Prostate gland (tissue), 2 donors: ENCODE measurements around the gene DUS2.

ENCODE experiments used
- POLR2AphosphoS5 ChIP-seq: sonication (generic); formaldehyde crosslinking; IDR thresholded peaks from one replicate; pipeline ENCODE4 v1.6.1; 2017; ENCODE audit warnings: antibody characterized with exemption
- TF ChIP-seq, protein P1 (sequence below), 4 experiments: fragments of 200-600 bp in 2 of 4; fragments of 450-650 bp in 2 of 4; sonication (generic) in 2 of 4; IDR thresholded peaks; 1 replicate in 3 of 4; 2 replicates in 1 of 4; pipeline ENCODE4 v1.5.1; 2016 to 2019; ENCODE audit warnings: antibody characterized with exemption in 4 of 4, mild to moderate bottlenecking in 2 of 4, moderate library complexity in 2 of 4

GRCh38 chr16:67989322-67990017 lies 33.6 kb upstream of the DUS2 start:
- TF ChIP-seq, protein P1, sequence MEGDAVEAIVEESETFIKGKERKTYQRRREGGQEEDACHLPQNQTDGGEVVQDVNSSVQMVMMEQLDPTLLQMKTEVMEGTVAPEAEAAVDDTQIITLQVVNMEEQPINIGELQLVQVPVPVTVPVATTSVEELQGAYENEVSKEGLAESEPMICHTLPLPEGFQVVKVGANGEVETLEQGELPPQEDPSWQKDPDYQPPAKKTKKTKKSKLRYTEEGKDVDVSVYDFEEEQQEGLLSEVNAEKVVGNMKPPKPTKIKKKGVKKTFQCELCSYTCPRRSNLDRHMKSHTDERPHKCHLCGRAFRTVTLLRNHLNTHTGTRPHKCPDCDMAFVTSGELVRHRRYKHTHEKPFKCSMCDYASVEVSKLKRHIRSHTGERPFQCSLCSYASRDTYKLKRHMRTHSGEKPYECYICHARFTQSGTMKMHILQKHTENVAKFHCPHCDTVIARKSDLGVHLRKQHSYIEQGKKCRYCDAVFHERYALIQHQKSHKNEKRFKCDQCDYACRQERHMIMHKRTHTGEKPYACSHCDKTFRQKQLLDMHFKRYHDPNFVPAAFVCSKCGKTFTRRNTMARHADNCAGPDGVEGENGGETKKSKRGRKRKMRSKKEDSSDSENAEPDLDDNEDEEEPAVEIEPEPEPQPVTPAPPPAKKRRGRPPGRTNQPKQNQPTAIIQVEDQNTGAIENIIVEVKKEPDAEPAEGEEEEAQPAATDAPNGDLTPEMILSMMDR (IDR thresholded peaks at IDR 0.05): no peak
- no peak for TF ChIP-seq POLR2AphosphoS5
